Central memory CD4-positive, alpha-beta T cell (primary cell): Measurements from ENCODE around the gene NAV2.

ENCODE experiments used
- DNase-seq: peaks from one replicate; pipeline ENCODE4 v3.0.0; 2022

NAV2 gene

GRCh38 chr11:20030472-20030871 is 317.8 kb downstream of the NAV2 start:
- DNase-seq, result no peak

GRCh38 chr11:20031155-20032001 is 318.7 kb downstream of the NAV2 start:
- no peak for DNase-seq

GRCh38 chr11:20032127-20032526 is 319.5 kb downstream of the NAV2 start:
- no peak for DNase-seq

- no peak for DNase-seq
Observed at GRCh38 chr11:20032577-20033260, 320.1 kb downstream of the NAV2 start.

- DNase-seq, result no peak
Observed at GRCh38 chr11:20033806-20034205, 321.2 kb downstream of the NAV2 start.

GRCh38 chr11:20034941-20035340 is 322.3 kb downstream of the NAV2 start:
- DNase-seq, result no peak

- DNase-seq, result no peak
Observed at GRCh38 chr11:20035375-20035700, 322.7 kb downstream of the NAV2 start.

- no peak for DNase-seq
Observed at GRCh38 chr11:20035701-20036601, 323.3 kb downstream of the NAV2 start.

- DNase-seq, result no peak
Observed at GRCh38 chr11:20036626-20037335, 324.1 kb downstream of the NAV2 start.

- DNase-seq, result no peak
Observed at GRCh38 chr11:20037396-20038153, 324.9 kb downstream of the NAV2 start.

- no peak for DNase-seq
Observed at GRCh38 chr11:20038412-20038811, 325.8 kb downstream of the NAV2 start.

- DNase-seq, result no peak
Observed at GRCh38 chr11:20038972-20039371, 326.3 kb downstream of the NAV2 start.

- DNase-seq, result no peak
Observed at GRCh38 chr11:20041499-20041898, 328.9 kb downstream of the NAV2 start.

- no peak for DNase-seq
Observed at GRCh38 chr11:20042045-20042639, 329.5 kb downstream of the NAV2 start.

GRCh38 chr11:20042811-20043341 is 330.2 kb downstream of the NAV2 start:
- DNase-seq, result no peak

GRCh38 chr11:20043992-20044391 is 331.4 kb downstream of the NAV2 start:
- no peak for DNase-seq

GRCh38 chr11:20045098-20045688 is 332.6 kb downstream of the NAV2 start:
- no peak for DNase-seq

GRCh38 chr11:20046416-20046815 is 333.8 kb downstream of the NAV2 start:
- no peak for DNase-seq

- no peak for DNase-seq
Observed at GRCh38 chr11:20047006-20047768, 334.6 kb downstream of the NAV2 start.

GRCh38 chr11:20047769-20048154 is 335.1 kb downstream of the NAV2 start:
- no peak for DNase-seq
